GM20000 (cell line): ENCODE data around the gene TRABD.
"Not testable (repeated sequence)": the region's sequence is repeated elsewhere in the genome, so short reads cannot be mapped to it uniquely, and the experiment has no call there.

ENCODE experiments used
- DNase-seq: peaks from one replicate; pipeline ENCODE4 v3.0.0; 2012; ENCODE audit warnings: low spot score
- TF ChIP-seq, protein P1 (sequence below): IDR thresholded peaks from 2 replicates; pipeline ENCODE4 v1.5.1; 2012; ENCODE audit warnings: mild to moderate bottlenecking, control low read depth; ENCODE audit errors: extremely low read depth, missing control alignments

The TRABD gene

DNA sequence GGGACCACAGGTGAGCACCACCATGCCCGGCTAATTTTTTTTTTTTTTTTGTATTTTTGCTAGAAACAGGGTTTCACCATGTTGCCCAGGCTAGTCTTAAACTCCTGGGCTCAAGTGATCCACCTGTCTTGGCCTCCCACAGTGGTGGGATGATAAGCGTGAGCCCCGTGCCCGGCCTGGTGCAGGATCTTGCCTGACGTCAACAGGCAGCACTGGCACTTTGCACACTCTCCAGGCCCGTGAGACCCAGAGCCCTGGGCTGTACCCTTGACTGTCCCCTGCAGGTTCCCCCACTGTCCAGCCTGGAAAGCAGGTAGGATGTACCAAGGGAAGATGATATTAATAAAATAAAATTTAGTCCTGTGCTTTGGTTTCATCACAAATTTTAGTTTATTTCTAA lies 44.3 kb upstream of the TRABD start:
- DNase-seq = no peak
- TF ChIP-seq, protein P1, sequence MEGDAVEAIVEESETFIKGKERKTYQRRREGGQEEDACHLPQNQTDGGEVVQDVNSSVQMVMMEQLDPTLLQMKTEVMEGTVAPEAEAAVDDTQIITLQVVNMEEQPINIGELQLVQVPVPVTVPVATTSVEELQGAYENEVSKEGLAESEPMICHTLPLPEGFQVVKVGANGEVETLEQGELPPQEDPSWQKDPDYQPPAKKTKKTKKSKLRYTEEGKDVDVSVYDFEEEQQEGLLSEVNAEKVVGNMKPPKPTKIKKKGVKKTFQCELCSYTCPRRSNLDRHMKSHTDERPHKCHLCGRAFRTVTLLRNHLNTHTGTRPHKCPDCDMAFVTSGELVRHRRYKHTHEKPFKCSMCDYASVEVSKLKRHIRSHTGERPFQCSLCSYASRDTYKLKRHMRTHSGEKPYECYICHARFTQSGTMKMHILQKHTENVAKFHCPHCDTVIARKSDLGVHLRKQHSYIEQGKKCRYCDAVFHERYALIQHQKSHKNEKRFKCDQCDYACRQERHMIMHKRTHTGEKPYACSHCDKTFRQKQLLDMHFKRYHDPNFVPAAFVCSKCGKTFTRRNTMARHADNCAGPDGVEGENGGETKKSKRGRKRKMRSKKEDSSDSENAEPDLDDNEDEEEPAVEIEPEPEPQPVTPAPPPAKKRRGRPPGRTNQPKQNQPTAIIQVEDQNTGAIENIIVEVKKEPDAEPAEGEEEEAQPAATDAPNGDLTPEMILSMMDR = no peak

DNA sequence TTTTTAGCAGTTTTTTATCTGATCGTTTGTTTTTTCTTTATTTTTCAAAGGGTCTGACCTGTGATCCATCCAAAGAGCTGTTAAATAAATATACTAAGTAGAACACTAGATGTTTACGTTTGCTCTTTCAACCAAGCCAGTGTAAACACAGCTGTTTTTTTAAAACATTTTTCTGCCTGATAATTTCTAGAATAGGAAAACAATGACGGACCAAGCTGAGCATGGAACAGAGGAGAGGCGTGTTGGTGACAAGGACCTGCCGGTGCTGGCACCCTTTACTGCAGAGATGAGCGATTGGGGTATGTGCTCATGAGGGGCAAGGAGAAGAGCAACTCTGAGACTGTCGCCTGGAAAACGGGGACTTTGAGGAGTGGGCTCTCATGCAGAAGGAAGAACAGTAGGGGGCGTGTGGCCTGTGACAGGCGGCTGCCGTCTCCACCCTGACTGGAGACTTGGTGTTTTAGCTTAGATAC lies 43.8 kb upstream of the TRABD start:
- TF ChIP-seq, protein P1 = no peak
- no peak for DNase-seq

DNA sequence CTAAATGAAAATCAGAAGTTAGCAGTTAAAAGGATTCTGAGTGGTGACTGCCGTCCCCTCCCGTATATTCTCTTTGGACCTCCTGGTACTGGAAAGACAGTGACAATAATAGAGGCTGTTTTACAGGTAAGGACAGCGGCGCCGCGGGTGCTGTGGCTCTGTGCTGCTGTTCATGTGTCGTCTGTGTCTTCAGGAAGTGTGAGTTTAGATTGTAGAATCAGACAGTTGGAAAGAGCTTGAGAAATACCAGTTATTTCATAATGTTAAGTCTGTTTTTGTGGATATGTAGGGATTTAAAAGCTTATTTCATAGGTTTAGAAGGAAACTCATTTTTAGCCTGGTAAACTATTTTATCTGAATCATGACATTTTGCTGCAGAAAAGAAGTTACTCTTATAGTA lies 42.6 kb upstream of the TRABD start:
- no peak for DNase-seq
- TF ChIP-seq, protein P1 = no peak

DNA sequence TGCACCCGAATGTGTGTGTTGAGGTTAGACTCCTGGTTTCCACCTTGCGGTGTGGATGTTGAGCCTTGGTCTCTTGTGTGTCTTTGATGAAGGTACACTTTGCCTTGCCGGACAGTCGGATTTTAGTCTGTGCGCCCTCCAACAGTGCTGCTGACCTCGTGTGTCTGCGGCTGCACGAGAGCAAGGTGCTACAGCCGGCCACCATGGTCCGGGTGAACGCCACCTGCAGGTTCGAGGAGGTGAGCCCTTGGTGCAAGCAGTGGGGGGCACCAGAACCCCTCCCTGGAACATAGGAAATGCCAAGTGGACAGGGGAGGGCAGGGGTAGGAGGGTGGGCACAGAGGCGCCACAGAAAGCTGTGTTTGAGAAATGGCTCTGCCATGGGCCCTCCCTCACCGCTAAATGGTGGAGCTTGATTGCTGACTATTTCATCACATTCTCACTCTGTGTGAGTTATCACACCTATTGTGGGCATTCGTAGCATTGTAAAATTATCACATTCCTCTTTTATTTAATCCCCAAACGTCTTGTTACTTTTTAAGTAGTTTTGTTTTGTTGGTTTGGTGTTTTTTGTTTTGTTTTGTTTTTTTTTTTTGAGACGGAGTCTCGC lies 41.6 kb upstream of the TRABD start:
- TF ChIP-seq, protein P1 = no peak
- no peak for DNase-seq

DNA sequence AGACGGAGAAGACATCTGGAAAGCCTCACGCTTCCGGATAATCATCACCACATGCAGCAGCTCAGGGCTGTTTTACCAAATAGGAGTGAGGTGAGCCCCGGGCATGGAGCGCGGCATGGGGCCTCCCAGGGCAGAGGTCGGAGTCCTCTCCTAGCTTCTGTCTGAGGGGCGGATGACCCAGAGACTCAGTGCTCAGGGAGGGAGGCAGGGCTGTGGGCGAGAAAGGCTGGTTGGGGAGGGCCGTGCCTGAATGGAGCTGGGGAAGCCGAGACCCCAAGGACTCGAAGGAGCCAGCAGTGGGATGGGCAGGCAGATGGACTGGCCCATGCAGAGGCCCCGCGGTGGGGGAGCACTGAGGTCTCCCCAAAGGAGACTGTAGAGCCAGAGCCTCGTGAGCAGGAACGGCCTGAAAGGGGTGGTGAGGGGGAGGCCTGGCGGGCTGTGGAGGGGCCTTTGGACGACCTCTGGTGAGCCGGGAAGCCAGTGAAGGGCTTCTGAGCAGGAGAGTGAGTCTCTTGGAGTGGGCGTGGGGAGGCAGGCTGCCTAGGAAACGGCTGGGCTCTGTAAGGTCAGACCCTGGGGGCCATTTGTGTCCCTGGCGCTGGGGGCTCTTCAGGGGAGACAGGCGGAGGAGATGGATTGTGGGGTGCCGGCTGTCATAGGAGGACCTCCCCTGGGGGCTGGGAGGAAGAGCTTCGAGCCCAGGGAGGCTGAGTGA lies 39.8 kb upstream of the TRABD start:
- DNase-seq = no peak
- TF ChIP-seq, protein P1 = no peak

DNA sequence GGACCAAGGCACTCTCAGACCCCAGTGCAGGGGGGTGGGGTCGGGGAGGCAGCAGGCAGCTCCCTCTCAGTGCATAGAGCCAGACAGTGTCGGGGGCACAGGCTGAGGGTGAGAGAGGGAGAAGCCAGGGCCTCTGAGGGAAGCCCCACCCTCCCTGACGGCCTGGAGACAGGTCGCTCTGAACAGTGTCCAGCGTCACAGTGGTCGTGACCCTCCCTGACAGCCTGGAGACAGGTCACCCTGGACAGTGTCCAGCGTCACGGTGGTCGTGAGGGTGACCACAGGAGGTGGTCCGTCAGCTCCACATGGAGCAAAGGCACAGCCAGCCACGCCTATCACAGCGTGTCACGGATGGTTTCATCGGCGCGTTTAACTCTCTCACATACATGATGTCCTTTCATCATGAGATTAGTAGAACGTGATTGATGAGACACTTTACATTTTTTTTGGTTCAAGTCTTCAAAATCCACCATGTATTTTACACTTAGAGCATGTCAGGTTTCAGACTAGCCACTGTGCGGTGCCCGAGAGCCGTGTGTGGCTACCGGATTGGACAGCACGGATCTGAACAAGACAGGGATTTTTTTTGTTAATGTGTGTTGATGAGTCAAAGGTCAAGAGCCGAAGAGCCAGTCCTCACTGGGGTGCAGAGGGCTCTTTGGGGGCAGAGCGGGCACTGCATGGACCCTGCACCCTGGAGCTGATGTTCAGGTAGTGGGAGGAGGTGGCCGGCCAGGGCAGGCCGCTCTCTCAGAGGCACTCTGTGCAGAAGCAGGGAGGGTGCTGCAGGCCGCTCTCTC lies 39.1 kb upstream of the TRABD start:
- TF ChIP-seq, protein P1 = peak; percentile 42
- DNase-seq = no peak

DNA sequence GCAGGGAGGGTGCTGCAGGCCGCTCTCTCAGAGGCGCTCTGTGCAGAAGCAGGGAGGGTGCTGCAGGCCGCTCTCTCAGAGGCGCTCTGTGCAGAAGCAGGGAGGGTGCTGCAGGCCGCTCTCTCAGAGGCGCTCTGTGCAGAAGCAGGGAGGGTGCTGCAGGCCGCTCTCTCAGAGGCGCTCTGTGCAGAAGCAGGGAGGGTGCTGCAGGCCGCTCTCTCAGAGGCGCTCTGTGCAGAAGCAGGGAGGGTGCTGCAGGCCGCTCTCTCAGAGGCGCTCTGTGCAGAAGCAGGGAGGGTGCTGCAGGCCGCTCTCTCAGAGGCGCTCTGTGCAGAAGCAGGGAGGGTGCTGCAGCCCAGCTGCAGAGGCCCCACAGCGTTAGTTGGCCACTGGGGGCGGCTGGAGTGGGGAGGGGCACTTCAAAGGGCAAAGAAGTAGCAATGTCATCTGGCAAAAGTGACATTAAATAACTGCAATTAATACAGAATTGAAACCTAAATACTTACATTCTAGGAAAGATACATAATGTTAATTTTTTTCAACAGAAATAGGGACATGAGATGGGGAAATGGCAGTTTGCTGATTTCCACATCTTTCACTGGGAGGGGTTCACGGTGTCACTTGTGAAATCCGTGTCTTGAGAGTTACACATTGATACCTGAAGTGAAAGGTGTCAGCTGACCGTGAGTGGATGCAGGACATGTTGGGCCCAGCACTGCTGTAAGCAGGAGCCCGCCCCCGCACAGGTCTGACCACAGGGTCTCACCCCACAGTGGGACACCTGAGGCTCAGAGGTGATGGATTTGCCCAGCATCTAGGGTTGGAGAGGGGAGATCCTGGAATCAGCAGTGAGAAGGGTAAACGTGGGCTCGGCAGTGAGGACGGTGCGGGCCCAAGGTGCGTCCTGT lies 38.2 kb upstream of the TRABD start:
- not testable (repeated sequence) for DNase-seq
